Heart left ventricle (tissue), 16 donors: ENCODE results near the gene CMTM3. TPM values are rescaled to one million over a fixed set of nuclear protein-coding genes. Genes with fewer than 3 reads are reported as not detected.

Experiments
- ATAC-seq, 4 donors: fragments of 200-7000 bp; cut with Tn5 transposase; one replicate each; pipeline ENCODE4 v1.9.1; 2020 to 2022; ENCODE audit warnings: moderate library complexity in 4 of 4, mild to moderate bottlenecking in 3 of 4, moderate number of reproducible peaks in 1 of 4
- DNase-seq, 5 donors: peaks; one replicate each; pipeline ENCODE4 v3.0.0-alpha.2; 2020
- H3K27ac ChIP-seq, 12 donors: fragments of 200-600 bp; sonication (generic) in 4 of 12; one replicate each; pipeline versions ENCODE4 v1.5.0 to v1.8.0; 2016 to 2022; ENCODE audit warnings: mild to moderate bottlenecking in 2 of 12
- H3K27me3 ChIP-seq, 9 donors: fragments of 200-600 bp; sonication (generic) in 2 of 9; one replicate each; pipeline versions ENCODE4 v1.5.1 to v1.8.0; 2016 to 2022; ENCODE audit warnings: mild to moderate bottlenecking in 3 of 9
- H3K36me3 ChIP-seq, 9 donors: fragments of 200-600 bp; sonication (generic) in 2 of 9; one replicate each; pipeline versions ENCODE4 v1.5.0 to v1.8.0; 2018 to 2022; ENCODE audit warnings: mild to moderate bottlenecking in 2 of 9
- H3K4me1 ChIP-seq, 12 donors: fragments of 200-600 bp; sonication (generic) in 4 of 12; one replicate each; pipeline versions ENCODE4 v1.5.0 to v1.8.0; 2016 to 2022; ENCODE audit warnings: mild to moderate bottlenecking in 3 of 12
- H3K4me3 ChIP-seq, 12 donors: fragments of 200-600 bp; sonication (generic) in 4 of 12; one replicate each; pipeline versions ENCODE4 v1.5.0 to v1.8.0; 2017 to 2022; ENCODE audit warnings: mild to moderate bottlenecking in 9 of 12, moderate library complexity in 4 of 12
- H3K9me3 ChIP-seq, 12 donors: fragments of 200-600 bp; sonication (generic) in 4 of 12; one replicate each; pipeline versions ENCODE4 v1.5.0 to v1.8.0; 2016 to 2022; ENCODE audit warnings: mild to moderate bottlenecking in 1 of 12
- POLR2A ChIP-seq, 2 donors: fragments of 450-650 bp; IDR thresholded peaks; one replicate each; pipeline ENCODE4 v1.6.1; 2017; ENCODE audit warnings: antibody characterized with exemption in 2 of 2, mild to moderate bottlenecking in 2 of 2, moderate library complexity in 2 of 2
- WGBS, 4 donors: extraction: QIAGEN DNeasy Blood & Tissue Kit in 2 of 4; methylation state at CpG; one replicate each; pipeline versions ENCODE4 v1.1.5 to v1.1.7; 2013 to 2018; 5-methylcytosine and 5-hydroxymethylcytosine counted together
- intact Hi-C, 10 donors: fragments of 100-400 bp; cut with DNase I; formaldehyde crosslinking; loops; one replicate each; pipeline versions ENCODE4 v1.11.1 to v1.14.2; 2022
- polyA plus RNA-seq, 2 donors: library from polyadenylated mRNA; stranded (reverse); fragments of 200-250 nt; gene quantifications; one replicate each; pipeline ENCODE4 v1.2.3, GENCODE V29; 2013
- total RNA-seq, 9 donors: library from RNA; depleted of rRNA in 2 of 9; stranded (reverse); fragments of >200 nt in 2 of 9; fragmentation: NEBNext Ultra II Directional in 3 of 9; extraction: Animal tissue kit (Norgen Biotek cat#: 25700) in 3 of 9; gene quantifications; one replicate each; pipeline versions ENCODE4 v1.1.0 to v1.2.4, GENCODE V29; 2016 to 2023
- TF ChIP-seq, protein P1 (sequence below), 12 donors: fragments of 200-600 bp; sonication (generic) in 4 of 12; IDR thresholded peaks; one replicate each; pipeline versions ENCODE4 v1.5.0 to v1.8.0; 2018 to 2022; ENCODE audit warnings: antibody characterized with exemption in 12 of 12, mild to moderate bottlenecking in 5 of 12
- donor health status: ischemic (EF 13 %, LVEDD 7.1; RV severe dilation, severe dysfunction).
- donor health status: healthy with polysubstance abuse.
- donor health status: DM: no; HTN: yes; CAD: no.
- donor health status: DM: no; HTN: no; CAD: no.
- donor health status: ischemic (EF 25% LVEDD 6.9; RV normal size, moderate dysfunction).
- donor health status: ischemic (EF 25% LVEDD 5.7; RV mildly dilated, moderate dysfunction).
- donor health status: healthy.
- donor health status: DM: yes; HTN: yes; CAD: no.
- donor health status: ischemic (EF 35%, LVEDD 5.7; RV mildly dilated, moderate dysfunction).
- donor health status: nonischemic (EF 11% LVEDD 7.7; RV severe dilation, severe dysfunction).
- donor health status: DM: yes; HTN: yes; CAD: no.
- donor health status: PGD.
- donor health status: ischemic (EF 29% LVEDD 5.4; RV normal size, mild dysfunction).
- donor health status: nonischemic (EF 23%, LVEDD 6.1; RV moderate dilation, normal function).

The CMTM3 gene
- total and polyA plus RNA-seq, 11 donors, result 5.8 to 30.9 (median 9.6) TPM

DNA sequence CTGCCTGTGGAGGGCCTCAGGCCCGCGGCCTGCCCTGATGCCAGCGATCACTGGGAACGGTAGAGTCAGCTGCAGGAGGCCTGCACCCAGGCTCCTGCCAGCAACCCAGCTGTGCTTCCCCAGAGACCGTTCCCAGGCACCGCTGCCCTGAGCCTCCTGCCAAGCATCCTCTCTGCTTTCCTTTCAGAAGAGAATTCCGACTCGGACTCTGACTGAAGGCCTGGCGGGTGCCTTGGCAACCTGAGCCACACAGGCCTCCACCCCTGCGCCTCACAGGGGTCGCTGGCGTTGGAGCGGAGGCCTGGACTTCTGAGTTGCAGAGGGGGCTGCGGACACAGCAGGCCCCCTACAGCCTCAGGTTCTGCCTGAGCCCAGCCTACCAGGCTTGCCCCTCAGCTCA lies 7.9 kb downstream of the CMTM3 start:
- Histone ChIP-seq H3K36me3 (peaks cover 0 to 64% (median 50%) of the 10 kb centered on the region in 9 donors), H3K9me3 (no peaks in the 10 kb centered on the region), H3K4me1 (peaks cover 0 to 16% (median 11%) of the 10 kb centered on the region in 12 donors), H3K27ac (no peak overlapping the region), H3K27me3 (no peaks in the 10 kb centered on the region), H3K4me3 (no peak overlapping the region)
- 85 to 92% (median 87%) methylated on average over 13 to 14 of the region's 14 CpGs for WGBS, 4 donors
- intact Hi-C loops, result loop anchor here in 2 of 10 donors (5.0 to 10.0 kb wide), 2 partner anchors 82 to 255 kb away; partner anchors contain the start of gene CMTM4 (in 1 of the 2)
- DNase-seq (no peak), ATAC-seq (no peak)
- TF ChIP-seq, protein P1, sequence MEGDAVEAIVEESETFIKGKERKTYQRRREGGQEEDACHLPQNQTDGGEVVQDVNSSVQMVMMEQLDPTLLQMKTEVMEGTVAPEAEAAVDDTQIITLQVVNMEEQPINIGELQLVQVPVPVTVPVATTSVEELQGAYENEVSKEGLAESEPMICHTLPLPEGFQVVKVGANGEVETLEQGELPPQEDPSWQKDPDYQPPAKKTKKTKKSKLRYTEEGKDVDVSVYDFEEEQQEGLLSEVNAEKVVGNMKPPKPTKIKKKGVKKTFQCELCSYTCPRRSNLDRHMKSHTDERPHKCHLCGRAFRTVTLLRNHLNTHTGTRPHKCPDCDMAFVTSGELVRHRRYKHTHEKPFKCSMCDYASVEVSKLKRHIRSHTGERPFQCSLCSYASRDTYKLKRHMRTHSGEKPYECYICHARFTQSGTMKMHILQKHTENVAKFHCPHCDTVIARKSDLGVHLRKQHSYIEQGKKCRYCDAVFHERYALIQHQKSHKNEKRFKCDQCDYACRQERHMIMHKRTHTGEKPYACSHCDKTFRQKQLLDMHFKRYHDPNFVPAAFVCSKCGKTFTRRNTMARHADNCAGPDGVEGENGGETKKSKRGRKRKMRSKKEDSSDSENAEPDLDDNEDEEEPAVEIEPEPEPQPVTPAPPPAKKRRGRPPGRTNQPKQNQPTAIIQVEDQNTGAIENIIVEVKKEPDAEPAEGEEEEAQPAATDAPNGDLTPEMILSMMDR (IDR thresholded peaks at IDR 0.05), result no peak
- TF ChIP-seq POLR2A (IDR thresholded peaks at IDR 0.05), result no peak

DNA sequence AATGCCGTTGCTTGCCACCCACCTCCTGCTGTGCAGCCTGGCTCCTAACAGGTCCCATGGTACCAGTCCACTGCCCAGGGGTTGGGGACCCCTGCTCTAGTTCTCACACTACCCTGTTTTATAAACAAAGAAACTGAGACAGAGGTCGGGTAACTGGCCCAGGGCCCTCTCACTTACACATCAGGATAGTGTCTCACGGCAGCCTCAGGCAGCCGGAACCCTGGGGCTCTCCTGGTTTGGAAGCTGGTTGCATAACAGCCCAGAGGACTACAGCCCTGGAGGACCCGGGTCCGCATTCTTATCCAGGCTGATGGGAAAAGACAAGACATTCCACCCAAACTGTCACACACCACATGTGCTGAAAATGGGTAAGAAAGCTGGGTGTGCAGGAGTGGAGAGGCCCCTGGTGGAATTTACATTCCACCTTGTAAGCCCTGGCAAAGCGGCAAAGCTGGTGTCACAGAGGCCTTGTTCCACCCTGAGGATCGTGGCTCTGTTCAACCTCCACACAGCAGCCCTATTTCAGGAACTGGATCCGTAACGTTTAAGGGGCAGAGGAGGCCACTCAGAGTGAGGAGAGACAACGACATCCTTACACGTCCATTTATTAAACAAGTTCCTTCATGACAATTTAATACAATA lies 9.8 kb downstream of the CMTM3 start:
- Histone ChIP-seq H3K9me3 (no peaks in the 10 kb centered on the region), H3K27me3 (no peaks in the 10 kb centered on the region), H3K4me1 (peaks cover 0 to 13% (median 6%) of the 10 kb centered on the region in 12 donors), H3K4me3 (no peak overlapping the region), H3K36me3 (peaks cover 0 to 57% (median 44%) of the 10 kb centered on the region in 9 donors), H3K27ac (no peak overlapping the region)
- DNase-seq (no peak), ATAC-seq (no peak)
- WGBS, 4 donors, result 86 to 90% (median 87%) methylated on average over 11 to 12 of the region's 12 CpGs
- TF ChIP-seq POLR2A (IDR thresholded peaks at IDR 0.05), result no peak
- TF ChIP-seq, protein P1 (IDR thresholded peaks at IDR 0.05), result no peak
- intact Hi-C loops, result loop anchor here in 2 of 10 donors (5.0 to 10.0 kb wide), 2 partner anchors 81 to 253 kb away; partner anchors contain the start of gene CMTM4 (in 1 of the 2)

DNA sequence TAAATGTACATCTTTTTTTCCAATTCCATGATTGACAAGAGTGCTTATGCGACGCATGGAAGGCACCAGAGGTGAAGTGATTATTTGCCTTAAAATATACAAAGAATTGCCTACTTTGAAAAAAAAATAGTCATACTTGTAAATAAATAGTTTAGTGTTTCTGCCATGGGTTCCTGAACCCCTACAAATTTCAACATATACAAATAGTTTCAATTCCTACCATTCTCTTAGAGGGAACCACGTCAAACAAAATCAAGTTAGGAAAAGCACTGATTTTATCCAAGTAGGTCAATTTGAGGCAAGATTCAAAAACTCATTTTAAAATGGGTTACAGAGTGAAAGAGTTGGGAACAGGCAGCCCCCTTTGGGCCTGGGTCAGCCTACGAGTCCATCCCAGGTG lies 11.7 kb downstream of the CMTM3 start:
- intact Hi-C loops, result loop anchor here in 1 of 10 donors (10.0 kb wide), 1 partner anchor 79 kb away; the partner anchor contains the start of gene CMTM4

DNA sequence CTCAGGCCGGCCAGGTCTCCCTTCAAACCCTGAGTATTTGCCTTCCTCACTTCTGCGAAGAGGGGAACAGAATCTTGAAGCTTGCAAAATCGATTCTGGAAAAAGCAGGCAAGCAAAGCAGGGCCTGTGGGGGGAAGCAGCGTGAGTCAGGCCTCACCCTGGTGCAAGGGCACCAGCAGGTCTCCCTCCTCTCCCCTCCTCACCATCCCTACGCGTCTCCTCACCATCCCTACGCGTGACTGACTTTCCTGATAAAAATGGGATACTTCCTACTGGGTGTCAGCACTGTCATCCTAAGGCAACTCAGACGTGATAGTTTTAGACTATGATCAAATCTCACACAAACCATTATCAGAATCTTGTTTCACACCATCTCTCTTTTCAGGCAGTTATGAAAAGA lies 12.1 kb downstream of the CMTM3 start:
- WGBS, 4 donors, result 76 to 80% (median 78%) methylated on average over 9 of the region's 9 CpGs
- Histone ChIP-seq H3K4me1 (peaks cover 0 to 24% (median 12%) of the 10 kb centered on the region in 12 donors), H3K4me3 (no peak overlapping the region), H3K9me3 (no peaks in the 10 kb centered on the region), H3K27ac (no peak overlapping the region), H3K27me3 (no peaks in the 10 kb centered on the region), H3K36me3 (peaks cover 0 to 40% (median 31%) of the 10 kb centered on the region in 9 donors)
- ATAC-seq (no peak), DNase-seq (no peak)
- TF ChIP-seq POLR2A (IDR thresholded peaks at IDR 0.05), result no peak
- TF ChIP-seq, protein P1 (IDR thresholded peaks at IDR 0.05), result no peak
- intact Hi-C loops, result loop anchor here in 1 of 10 donors (10.0 kb wide), 1 partner anchor 78 kb away; the partner anchor contains the start of gene CMTM4

More for the DNA sequence above, 11.7 kb downstream of the CMTM3 start:
- DNase-seq (no peak), ATAC-seq (no peak)
- Histone ChIP-seq H3K4me3 (no peak overlapping the region), H3K27ac (no peak overlapping the region), H3K27me3 (no peaks in the 10 kb centered on the region), H3K4me1 (peaks cover 0 to 24% (median 12%) of the 10 kb centered on the region in 12 donors), H3K9me3 (no peaks in the 10 kb centered on the region), H3K36me3 (peaks cover 0 to 40% (median 30%) of the 10 kb centered on the region in 9 donors)
- TF ChIP-seq, protein P1 (IDR thresholded peaks at IDR 0.05), result no peak
- 93 to 96% (median 95%) methylated on average over 4 of the region's 4 CpGs for WGBS, 4 donors
